Measurements from ENCODE around the gene SUSD4.

The SUSD4 gene

GRCh38 chr1:223328566-223328965 lies 35.4 kb downstream of the SUSD4 start:
- no peak for DNase-seq

- DNase-seq = no peak
Measured at GRCh38 chr1:223326776-223327175, 37.2 kb downstream of the SUSD4 start.

DNA sequence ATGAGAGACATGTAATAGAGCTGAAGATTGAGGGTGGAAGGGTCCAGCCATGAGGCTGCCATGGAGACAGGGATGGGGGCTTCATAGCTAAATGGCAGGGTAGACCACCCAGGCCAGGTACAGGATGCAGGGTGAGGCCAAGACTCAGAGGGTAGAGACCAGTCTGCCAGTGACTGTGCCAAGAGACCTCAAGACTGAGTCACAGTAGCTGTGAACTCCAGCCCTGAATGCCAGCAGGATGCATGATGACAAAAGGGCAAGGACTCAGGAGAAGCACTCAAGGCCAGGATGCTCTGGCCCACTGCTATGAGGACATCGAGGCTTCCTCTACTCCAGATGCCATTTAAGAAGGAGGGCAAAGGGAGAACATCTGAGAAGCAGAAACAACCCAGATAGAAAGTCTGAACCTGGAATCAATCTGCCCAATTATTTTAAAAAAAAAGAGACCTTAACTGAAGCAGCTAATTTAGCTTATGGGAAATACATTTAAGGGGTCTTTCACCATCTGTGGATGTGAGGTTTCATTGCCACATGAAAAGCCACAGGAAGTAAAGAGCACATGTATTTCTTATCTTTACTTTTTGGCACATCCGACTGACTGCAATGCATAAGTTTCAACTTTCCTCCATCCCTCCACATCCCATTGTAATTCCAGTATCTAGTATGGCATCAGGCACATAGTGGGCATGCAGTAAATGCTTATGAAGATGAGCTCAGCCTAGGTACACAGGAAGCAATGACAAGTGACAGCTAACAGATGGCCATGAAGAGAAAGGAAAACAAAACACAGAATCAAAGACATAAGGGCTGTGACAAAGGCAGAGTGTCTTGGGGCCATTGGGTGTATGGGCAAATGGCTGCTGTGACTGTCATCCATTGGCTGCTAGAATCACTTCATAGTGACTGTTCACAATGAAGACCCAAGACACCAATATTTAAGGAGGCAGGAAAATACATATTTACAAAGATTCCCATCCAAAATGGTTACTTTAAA lies 40.2 kb downstream of the SUSD4 start:
- no peak for DNase-seq

- DNase-seq = no peak
Measured at GRCh38 chr1:223322868-223323267, 41.1 kb downstream of the SUSD4 start.

DNA sequence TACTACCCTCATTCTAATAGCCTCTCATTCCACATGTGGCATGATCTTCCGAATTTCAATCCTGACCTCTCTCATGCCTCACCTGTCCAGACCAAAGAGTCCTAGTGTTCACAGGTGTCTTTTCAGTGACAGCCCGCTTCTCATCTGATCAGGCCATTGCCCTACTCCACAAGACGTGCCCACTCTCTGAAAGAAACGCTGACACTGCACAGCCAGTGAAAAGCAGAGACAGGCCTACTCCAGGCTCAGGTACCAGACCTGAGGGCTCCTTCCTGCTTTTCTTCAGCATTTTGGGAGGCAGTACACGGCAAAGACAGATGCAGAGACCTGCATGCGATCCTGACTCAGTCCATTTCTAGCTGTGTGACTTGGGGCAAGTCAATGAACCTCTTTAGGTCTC lies 43.0 kb downstream of the SUSD4 start:
- no peak for DNase-seq

GRCh38 chr1:223319905-223320580 lies 43.9 kb downstream of the SUSD4 start:
- no peak for DNase-seq

- no peak for DNase-seq
Measured at GRCh38 chr1:223319398-223319797, 44.6 kb downstream of the SUSD4 start.

GRCh38 chr1:223316082-223316481 lies 47.9 kb downstream of the SUSD4 start:
- DNase-seq = no peak

GRCh38 chr1:223315665-223316064 lies 48.3 kb downstream of the SUSD4 start:
- DNase-seq = no peak

DNA sequence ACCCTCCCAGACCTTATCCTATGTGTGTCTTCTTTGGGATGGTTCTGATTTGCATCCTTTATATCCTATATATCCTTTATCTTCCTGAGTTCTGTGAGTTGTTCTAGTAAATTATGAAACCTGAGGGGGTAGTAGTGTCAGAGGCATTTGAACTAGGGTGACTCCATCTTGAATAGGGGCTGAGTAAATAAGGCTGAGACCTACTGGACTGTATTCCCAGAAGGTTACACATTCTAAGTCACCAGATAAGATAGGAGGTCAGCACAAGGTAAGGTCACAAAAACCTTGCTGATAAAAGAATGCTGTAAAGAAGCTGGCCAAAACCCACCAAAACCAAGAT lies 50.6 kb downstream of the SUSD4 start:
- DNase-seq = no peak

DNA sequence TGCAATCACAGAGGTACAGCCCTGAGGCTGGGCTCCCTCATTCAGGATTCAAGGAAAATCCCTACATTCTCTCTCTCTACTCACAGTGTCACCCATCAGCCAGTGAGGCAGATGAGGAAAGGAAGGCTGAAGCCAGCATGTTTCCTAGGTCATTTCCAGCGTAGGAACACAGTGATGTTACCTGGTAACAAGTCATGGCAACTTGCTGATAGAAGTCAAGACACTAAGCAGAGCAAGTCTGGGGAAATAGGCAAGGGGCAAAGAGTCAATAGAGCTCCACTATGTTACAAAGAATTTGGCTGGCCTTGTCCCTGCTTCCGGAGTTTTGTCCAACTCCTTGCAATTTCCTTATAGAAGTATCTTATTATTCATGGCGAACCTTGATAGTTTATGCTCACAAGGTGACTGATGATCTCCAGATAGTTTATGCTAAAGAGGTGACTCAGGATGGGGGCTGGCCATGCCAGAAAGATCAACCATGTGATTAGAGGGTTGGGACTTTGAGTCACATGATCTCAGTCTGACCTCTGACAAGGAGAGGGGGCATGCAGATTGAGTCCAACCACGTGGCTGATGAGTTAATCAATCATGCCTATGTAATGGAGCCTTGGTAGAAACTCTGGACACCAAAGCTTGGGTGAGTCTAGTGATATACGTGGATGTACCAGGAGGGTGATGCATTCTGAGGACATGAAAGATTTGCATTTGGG lies 51.1 kb downstream of the SUSD4 start:
- DNase-seq = no peak

DNA sequence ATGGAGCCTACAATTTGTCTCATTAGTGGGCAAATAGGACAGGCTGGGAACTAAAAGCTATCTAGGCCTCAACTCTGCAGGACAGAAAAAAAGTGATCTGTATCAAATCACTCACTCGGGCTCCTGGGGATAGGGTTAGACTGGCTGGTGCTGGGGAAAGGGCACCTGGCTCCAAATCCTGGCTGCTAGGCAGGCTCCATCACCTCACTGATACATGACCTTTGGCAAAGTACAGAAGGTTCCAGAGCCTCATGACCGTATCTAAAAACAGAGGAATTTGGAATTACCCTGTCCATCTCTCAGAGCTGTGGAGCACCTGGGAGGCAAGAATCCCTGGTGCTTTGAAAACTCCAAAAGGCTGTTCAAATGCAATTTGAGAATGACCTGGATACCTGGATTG lies 51.7 kb downstream of the SUSD4 start:
- no peak for DNase-seq

DNA sequence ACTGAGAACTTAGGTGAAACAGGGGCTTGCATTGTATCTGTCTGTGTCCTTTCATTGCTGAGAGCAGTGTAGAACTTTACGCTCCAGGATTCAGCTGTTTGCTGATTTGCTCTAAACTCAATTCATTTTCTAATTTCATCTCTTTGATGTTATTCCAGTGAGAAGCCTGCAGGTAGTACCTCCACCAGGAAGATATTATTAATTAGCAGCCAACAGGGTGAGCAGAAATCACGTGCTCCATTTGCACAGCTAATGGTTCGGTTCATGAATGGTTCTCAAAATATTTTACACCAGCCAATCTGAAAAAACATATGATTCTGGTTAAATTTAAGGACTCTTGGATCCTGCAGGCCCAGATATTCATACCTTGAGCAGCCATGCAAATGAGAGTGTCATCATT lies 52.1 kb downstream of the SUSD4 start:
- no peak for DNase-seq

GRCh38 chr1:223308136-223308535 lies 55.8 kb downstream of the SUSD4 start:
- DNase-seq = no peak

GRCh38 chr1:223307544-223307943 lies 56.4 kb downstream of the SUSD4 start:
- DNase-seq = no peak

GRCh38 chr1:223304931-223305330 lies 59.0 kb downstream of the SUSD4 start:
- no peak for DNase-seq

DNA sequence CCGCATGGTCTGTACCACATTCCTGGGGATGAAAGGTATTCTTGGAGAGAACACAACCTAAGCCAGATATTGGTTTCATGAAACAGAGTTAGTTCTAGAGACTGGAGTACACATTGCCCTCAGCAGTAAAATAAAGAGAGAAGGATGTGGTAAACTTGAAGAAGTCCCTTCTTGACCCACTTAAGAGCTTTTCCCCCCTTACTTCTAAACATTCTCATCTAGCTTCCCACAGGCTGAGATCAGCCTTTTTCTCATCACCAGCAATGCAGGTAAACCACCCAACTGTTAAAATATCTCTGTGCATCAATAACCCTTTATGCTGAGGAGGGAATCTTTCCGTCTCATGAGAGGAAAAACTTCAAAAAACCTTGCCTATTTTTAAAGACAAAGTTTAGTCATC lies 62.6 kb downstream of the SUSD4 start:
- no peak for DNase-seq

GRCh38 chr1:223299553-223299952 lies 64.4 kb downstream of the SUSD4 start:
- no peak for DNase-seq

- no peak for DNase-seq
Measured at GRCh38 chr1:223298701-223299100, 65.3 kb downstream of the SUSD4 start.

DNA sequence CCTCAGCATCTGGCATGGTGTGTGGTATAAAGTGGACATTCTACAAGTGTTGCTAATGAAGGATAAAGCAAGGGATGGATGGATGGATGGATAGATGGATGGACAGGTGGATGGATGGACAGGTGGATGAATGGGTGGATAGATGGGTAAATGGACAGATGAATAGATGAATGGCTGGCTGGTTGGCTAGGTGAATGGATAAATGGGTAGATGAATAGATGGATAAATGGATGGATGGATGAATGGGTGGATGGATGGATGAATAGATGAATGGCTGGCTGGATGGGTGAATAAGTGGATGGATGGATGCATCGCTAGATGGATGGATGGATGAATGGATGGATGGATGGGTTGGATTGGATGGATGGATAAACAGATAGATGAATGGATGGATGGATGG lies 66.2 kb downstream of the SUSD4 start:
- no peak for DNase-seq

DNA sequence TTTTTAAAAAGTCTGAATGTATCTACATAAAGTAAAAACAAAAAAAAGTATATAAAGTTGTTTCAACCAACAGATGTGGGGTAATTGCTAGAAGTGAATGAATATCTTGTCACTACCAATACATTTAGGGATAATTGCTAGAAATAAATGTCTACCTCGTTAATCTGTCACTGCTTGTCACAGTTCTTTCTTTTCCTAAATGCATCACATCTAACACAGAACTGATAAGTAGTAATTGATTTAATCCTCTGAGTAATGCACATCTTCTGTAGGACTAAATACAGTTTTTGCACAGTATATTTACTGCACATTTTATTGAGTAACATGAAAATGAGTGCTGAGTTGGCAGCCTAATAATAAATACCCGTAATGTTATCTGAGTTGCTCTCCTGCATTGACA lies 72.2 kb downstream of the SUSD4 start:
- no peak for DNase-seq

DNA sequence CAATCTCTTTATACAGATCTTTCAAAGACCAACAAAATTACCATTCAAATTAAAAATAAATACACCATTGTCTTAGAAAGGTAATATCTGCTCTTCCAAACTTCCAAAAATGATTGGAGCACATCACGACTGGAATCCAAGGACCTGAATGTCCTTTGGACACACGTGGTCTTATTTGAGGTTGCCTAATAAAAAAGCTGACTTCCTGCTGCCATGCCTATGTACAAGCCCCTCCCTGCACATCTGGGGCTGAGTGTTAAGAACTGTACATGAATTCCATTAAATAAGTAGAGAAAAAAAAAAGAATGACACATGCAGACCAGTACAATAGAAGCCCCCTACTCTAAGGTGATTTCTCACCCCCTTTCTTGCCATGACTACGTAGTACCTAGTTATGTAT lies 73.6 kb downstream of the SUSD4 start:
- DNase-seq = no peak

DNA sequence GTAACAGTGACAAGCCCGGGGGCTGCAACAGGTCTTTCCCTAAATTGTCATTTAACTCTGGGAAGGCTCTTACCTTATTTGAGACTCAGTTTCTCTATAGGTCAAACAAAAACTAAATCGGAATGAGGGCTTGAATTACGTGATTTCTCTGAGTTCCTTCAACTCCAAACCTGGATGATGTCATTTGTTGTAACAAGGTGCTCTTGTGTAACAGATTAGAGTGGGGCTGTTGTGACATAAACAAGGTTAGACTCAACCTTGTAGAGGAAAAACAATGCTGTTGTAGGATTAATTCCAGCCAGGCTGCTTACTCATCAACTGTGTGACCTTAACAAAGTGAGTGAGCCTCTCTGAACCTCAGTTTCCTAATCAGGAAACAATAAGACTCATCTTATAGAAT lies 74.4 kb downstream of the SUSD4 start:
- no peak for DNase-seq

- no peak for DNase-seq
Measured at GRCh38 chr1:223288826-223289225, 75.2 kb downstream of the SUSD4 start.
